Measurements from ENCODE around the gene GPD2.
A peak's percentile ranks its signal among the peaks of the same experiment; 100 is the strongest.

The GPD2 gene

DNA sequence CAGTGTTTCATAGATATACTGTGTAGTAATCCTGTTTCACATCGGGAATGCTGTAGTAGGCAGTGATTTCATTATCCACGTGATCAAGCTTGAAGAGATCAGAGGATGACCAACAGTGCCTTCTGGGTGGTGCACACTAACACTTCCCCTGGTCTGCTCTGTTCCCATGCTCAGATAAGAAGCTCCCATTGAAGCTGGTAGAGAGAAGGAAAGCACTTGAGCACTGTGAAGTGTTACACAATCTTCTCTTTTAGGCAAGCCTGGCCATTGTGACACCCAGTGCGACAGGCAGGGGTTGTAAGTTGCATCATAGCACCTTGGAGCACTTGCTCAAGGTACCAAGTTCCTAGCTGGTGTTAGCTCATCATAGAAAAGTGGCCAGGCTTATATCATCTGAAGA is 30.6 kb upstream of the GPD2 start:
- Histone ChIP-seq H3K4me1 (ENCODE audit: control insufficient read depth, insufficient read depth, low read length) (no peaks in the 10 kb centered on the region), H3K36me3 (ENCODE audit: control insufficient read depth in 2 of 2, insufficient read depth in 1 of 2, low read length in 2 of 2) (no peaks in the 10 kb centered on the region), H3K9me3 (ENCODE audit: control insufficient read depth, insufficient read depth, low read depth, low read length) (no peaks in the 10 kb centered on the region), H3K4me3 (ENCODE audit: low read depth, low read length) (no peak overlapping the region), H3K27ac (ENCODE audit: extremely low read depth, low read depth, low read length) (no peak overlapping the region)
- TF ChIP-seq ZNF416 (tag by site-specific recombination; IDR thresholded peaks at IDR 0.05) (no peak), ZNF610 (tag by site-specific recombination; IDR thresholded peaks at IDR 0.05; ENCODE audit: borderline replicate concordance) (no peak), ZNF433 (tag by site-specific recombination; IDR thresholded peaks at IDR 0.05; ENCODE audit: low read depth) (no peak), SCRT2 (tag by site-specific recombination; IDR thresholded peaks at IDR 0.05) (peak; percentile 90), ZNF654 (tag by site-specific recombination; IDR thresholded peaks at IDR 0.05; ENCODE audit: low read depth) (no peak), ZNF560 (tag by site-specific recombination; IDR thresholded peaks at IDR 0.05; ENCODE audit: borderline replicate concordance) (no peak), ZNF837 (tag by site-specific recombination; IDR thresholded peaks at IDR 0.05) (no peak)
- POLR2A ChIA-PET: no interaction called here
- CTCF ChIA-PET: interaction anchor here (0.6 kb wide), 4 partner anchors 57 to 788 kb away, joined by 3 to 4 read pairs (median 3); no protein-coding TSS in a partner anchor

GRCh38 chr2:156411835-156412234 is 24.3 kb upstream of the GPD2 start:
- Histone ChIP-seq H3K4me3 (ENCODE audit: low read depth, low read length) (no peak overlapping the region), H3K27ac (ENCODE audit: extremely low read depth, low read depth, low read length) (no peak overlapping the region), H3K4me1 (ENCODE audit: control insufficient read depth, insufficient read depth, low read length) (no peaks in the 10 kb centered on the region), H3K36me3 (ENCODE audit: control insufficient read depth in 2 of 2, insufficient read depth in 1 of 2, low read length in 2 of 2) (no peaks in the 10 kb centered on the region), H3K9me3 (ENCODE audit: control insufficient read depth, insufficient read depth, low read depth, low read length) (no peaks in the 10 kb centered on the region)
- TF ChIP-seq YY1 (tag by site-specific recombination; IDR thresholded peaks at IDR 0.05) (no peak), ZNF114 (tag by site-specific recombination; IDR thresholded peaks at IDR 0.05) (no peak), ZNF660 (tag by site-specific recombination; IDR thresholded peaks at IDR 0.05) (no peak), GLI4 (tag by site-specific recombination; IDR thresholded peaks at IDR 0.05) (no peak), ZNF214 (tag by site-specific recombination; IDR thresholded peaks at IDR 0.05; ENCODE audit: borderline replicate concordance) (no peak), ZBTB11 (tag by site-specific recombination; conservative IDR thresholded peaks at IDR 0.05; ENCODE audit: low read depth) (no peak), ZBTB17 (tag by site-specific recombination; IDR thresholded peaks at IDR 0.05) (no peak), ZNF132 (tag by site-specific recombination; IDR thresholded peaks at IDR 0.05; ENCODE audit: borderline replicate concordance) (no peak)
- TF ChIP-seq, protein P1, sequence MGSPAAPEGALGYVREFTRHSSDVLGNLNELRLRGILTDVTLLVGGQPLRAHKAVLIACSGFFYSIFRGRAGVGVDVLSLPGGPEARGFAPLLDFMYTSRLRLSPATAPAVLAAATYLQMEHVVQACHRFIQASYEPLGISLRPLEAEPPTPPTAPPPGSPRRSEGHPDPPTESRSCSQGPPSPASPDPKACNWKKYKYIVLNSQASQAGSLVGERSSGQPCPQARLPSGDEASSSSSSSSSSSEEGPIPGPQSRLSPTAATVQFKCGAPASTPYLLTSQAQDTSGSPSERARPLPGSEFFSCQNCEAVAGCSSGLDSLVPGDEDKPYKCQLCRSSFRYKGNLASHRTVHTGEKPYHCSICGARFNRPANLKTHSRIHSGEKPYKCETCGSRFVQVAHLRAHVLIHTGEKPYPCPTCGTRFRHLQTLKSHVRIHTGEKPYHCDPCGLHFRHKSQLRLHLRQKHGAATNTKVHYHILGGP (tag by site-specific recombination; IDR thresholded peaks at IDR 0.05): no peak
- TF ChIP-seq, protein P2, sequence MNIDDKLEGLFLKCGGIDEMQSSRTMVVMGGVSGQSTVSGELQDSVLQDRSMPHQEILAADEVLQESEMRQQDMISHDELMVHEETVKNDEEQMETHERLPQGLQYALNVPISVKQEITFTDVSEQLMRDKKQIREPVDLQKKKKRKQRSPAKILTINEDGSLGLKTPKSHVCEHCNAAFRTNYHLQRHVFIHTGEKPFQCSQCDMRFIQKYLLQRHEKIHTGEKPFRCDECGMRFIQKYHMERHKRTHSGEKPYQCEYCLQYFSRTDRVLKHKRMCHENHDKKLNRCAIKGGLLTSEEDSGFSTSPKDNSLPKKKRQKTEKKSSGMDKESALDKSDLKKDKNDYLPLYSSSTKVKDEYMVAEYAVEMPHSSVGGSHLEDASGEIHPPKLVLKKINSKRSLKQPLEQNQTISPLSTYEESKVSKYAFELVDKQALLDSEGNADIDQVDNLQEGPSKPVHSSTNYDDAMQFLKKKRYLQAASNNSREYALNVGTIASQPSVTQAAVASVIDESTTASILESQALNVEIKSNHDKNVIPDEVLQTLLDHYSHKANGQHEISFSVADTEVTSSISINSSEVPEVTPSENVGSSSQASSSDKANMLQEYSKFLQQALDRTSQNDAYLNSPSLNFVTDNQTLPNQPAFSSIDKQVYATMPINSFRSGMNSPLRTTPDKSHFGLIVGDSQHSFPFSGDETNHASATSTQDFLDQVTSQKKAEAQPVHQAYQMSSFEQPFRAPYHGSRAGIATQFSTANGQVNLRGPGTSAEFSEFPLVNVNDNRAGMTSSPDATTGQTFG (tag by site-specific recombination; IDR thresholded peaks at IDR 0.05; ENCODE audit: borderline replicate concordance): no peak
- TF ChIP-seq, protein P3, sequence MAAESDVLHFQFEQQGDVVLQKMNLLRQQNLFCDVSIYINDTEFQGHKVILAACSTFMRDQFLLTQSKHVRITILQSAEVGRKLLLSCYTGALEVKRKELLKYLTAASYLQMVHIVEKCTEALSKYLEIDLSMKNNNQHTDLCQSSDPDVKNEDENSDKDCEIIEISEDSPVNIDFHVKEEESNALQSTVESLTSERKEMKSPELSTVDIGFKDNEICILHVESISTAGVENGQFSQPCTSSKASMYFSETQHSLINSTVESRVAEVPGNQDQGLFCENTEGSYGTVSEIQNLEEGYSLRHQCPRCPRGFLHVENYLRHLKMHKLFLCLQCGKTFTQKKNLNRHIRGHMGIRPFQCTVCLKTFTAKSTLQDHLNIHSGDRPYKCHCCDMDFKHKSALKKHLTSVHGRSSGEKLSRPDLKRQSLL (tag by site-specific recombination; IDR thresholded peaks at IDR 0.05): no peak
- POLR2A ChIA-PET: no interaction called here
- CTCF ChIA-PET: interaction anchor here (0.7 kb wide), 1 partner anchor 1363 kb away, joined by 6 read pairs; no protein-coding TSS in a partner anchor
